AG04449 (cell line): ENCODE data around the gene CNN2.

ENCODE experiments used
- CTCF ChIA-PET: fragments of 350-600 bp; formaldehyde crosslinking; extraction: SDS; loops from one replicate; lab custom pipeline; 2021; ENCODE audit warnings: antibody characterized with exemption; lab: Yijun Ruan, JAX
- POLR2A ChIA-PET: fragments of 400-600, 350-600 bp; formaldehyde crosslinking; extraction: SDS; loops from one replicate; lab custom pipeline; 2020; ENCODE audit warnings: antibody characterized with exemption, inconsistent platforms; lab: Yijun Ruan, JAX
- DNase-seq: peaks from one replicate; pipeline ENCODE4 v3.0.0-alpha.2; 2010; ENCODE audit warnings: low read depth, low spot score
- H3K4me3 ChIP-seq: 2 replicates; pipeline ENCODE4 v1.5.1; 2011; ENCODE audit warnings: low read depth, mild to moderate bottlenecking, control low read depth, low read length
- TF ChIP-seq, protein P1 (sequence below): IDR thresholded peaks from one replicate; pipeline ENCODE4 v1.5.1; 2011; ENCODE audit warnings: mild to moderate bottlenecking, moderate library complexity, low read length, control low read depth, inconsistent platforms; ENCODE audit not compliant: insufficient read depth; ENCODE audit errors: missing control alignments

Gene CNN2

DNA sequence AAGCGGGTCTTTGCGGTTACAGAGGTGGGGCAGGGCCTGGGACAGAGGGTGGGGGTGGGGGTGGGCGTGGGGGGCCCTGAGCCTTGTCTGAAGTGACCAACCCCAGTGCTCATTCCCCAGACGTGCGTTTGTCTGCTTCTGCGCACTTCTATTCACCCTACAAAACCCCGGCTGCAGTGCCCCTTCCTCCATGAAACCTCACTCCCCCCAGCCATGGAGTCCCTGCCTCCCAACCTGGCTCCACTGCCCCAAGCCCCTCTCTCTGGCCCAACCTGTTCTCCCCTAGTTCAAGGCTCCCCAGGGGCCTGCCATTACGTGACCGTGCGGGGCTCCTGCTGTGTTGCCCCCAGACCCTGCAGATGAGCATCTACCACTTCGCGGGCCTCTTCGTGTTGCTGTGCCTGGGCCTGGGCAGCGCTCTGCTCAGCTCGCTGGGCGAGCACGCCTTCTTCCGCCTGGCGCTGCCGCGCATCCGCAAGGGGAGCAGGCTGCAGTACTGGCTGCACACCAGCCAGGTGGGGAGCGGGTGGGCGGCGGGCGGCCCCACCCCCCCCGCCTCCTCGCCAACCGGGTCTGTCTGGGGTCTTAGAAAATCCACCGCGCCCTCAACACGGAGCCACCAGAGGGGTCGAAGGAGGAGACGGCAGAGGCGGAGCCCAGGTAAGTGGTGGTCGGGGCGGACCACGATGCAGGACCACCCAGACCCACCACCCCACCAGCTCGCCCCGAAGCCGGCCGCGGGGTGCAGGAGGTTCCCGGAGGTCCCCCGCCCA, 18.0 kb upstream of the CNN2 start:
- no peak overlapping the region for H3K4me3 ChIP-seq
- POLR2A ChIA-PET: no interaction called here
- CTCF ChIA-PET: interaction anchor here (1.2 kb wide), 1 partner anchor 84 kb away, joined by 5 read pairs; no protein-coding TSS in a partner anchor
- DNase-seq: no peak
- TF ChIP-seq, protein P1, sequence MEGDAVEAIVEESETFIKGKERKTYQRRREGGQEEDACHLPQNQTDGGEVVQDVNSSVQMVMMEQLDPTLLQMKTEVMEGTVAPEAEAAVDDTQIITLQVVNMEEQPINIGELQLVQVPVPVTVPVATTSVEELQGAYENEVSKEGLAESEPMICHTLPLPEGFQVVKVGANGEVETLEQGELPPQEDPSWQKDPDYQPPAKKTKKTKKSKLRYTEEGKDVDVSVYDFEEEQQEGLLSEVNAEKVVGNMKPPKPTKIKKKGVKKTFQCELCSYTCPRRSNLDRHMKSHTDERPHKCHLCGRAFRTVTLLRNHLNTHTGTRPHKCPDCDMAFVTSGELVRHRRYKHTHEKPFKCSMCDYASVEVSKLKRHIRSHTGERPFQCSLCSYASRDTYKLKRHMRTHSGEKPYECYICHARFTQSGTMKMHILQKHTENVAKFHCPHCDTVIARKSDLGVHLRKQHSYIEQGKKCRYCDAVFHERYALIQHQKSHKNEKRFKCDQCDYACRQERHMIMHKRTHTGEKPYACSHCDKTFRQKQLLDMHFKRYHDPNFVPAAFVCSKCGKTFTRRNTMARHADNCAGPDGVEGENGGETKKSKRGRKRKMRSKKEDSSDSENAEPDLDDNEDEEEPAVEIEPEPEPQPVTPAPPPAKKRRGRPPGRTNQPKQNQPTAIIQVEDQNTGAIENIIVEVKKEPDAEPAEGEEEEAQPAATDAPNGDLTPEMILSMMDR: no peak

DNA sequence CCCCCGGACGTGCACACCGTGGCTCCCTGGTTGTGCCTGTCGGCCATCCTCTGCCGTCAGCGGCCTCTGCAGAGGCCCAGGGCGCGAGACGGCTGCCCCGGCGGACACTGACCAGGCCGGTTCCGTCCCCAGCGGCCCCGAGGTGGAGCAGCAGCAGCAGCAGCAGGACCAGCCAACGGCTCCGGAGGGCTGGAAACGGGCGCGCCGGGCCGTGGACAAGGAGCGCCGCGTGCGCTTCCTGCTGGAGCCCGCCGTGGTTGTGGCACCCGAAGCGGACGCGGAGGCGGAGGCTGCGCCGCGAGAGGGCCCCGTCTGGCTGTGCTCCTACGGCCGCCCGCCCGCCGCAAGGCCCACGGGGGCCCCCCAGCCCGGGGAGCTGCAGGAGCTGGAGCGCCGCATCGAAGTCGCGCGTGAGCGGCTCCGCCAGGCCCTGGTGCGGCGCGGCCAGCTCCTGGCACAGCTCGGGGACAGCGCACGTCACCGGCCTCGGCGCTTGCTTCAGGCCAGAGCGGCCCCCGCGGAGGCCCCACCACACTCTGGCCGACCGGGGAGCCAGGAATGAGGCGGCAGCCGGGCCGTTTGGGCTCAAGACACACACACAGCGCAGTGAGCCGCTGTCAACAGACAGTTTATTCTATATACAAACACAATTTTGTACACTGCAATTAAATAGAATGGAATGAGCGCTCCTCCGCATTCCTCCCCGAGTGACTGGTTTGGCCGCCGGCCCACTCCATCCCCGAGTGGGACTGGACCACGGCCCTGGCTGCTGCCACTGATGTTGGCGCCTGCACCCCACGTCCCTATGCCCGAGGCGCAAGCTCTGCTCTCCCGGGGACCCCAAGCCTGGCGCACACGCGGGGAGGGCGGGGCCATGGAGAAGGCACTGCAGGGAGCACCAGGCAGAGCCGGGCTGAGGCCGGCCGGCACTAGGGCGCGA, 17.1 kb upstream of the CNN2 start:
- H3K4me3 ChIP-seq: no peak overlapping the region
- ChIA-PET CTCF (interaction anchor here (1.5 kb wide), 1 partner anchor 11 kb away, joined by 3 read pairs; no protein-coding TSS in a partner anchor), POLR2A (interaction anchor here (0.8 to 1.2 kb wide), 2 partner anchors 12 to 254 kb away, joined by 3 to 4 read pairs; partner anchors contain the start of genes RNU6-2 and TMEM259)
- TF ChIP-seq, protein P1: no peak
- no peak for DNase-seq

DNA sequence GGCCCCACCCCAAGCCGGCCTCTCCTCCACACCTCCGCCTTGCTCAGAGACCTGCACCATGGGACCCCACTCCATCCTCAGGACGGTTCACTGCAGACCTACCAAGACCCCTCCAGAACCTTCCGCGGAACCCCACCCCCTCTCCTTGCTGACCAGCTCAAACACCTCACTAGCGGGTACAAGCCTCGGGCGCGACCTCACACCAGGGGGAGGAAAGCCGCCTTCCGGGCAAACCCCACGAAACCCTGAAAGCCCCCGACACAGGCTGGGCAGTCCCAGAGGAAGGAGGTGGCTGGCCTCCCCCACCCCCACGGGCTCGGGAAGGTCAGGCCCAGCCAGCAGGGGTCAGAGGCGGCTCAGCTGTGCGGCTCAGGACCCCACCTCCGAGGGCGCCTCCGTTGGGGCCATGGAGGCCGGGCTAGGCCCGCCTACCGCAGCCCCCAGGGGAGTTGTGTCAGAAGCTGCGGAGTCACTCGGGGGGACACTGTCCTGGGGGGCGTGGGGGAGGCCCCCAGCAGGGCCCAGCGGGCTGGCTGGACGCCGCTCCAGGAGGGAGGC, 16.3 kb upstream of the CNN2 start:
- H3K4me3 ChIP-seq: no peak overlapping the region
- ChIA-PET CTCF (interaction anchor here (1.5 kb wide), 1 partner anchor 10 kb away, joined by 3 read pairs; no protein-coding TSS in a partner anchor), POLR2A (interaction anchor here (0.8 to 1.2 kb wide), 2 partner anchors 11 to 254 kb away, joined by 3 to 4 read pairs; partner anchors contain the start of genes RNU6-2 and TMEM259)
- DNase-seq: no peak
- TF ChIP-seq, protein P1: no peak

DNA sequence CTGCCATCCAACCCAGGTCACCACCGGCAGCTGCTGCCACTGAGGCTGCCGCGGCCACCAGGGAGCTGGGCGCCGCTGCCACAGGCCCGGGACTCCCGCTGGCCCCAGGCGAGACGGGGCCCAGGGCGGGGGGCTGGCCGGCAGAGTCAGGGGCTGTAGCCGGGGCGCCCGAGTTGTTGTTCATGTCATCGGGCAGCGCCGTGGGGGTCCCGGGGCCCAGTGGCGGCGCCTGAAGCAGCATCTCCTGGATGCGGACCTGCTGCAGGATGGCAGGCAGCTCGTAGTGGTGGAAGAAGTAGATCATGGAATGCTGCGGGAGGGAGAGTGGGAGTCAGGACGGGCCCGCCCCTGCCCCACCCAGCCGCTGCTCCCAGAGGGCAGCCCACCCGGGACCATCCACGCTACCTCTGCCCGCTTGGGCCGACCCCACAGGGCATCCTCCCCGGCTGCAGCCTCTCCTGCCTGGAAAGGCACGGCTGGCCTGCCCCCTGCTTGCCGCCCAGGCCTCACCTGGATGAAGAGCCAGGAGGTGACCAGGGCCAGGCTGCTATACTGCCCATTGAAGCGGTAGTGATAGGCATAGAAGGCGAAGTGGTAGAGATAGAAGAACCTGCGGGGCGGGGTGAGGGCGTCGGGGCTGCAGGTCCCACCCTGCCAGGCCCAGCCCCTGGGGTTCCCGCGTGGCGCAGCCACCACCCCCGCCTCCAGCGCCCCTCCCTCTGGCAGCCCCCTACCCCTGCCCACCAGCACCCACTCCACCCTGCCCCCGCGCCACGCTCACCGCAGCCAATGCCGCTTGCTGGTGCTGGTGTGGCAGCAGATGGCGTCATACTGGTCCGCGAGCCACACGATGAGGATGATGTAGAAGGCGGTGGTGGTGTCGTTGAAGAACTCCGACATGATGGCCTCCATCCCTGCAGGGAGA, 15.6 kb upstream of the CNN2 start:
- no peak for DNase-seq
- no peak overlapping the region for H3K4me3 ChIP-seq
- TF ChIP-seq, protein P1: no peak
- ChIA-PET POLR2A (interaction anchor here (1.2 kb wide), 1 partner anchor 10 kb away, joined by 4 read pairs; the partner anchor contains the start of genes RNU6-2 and TMEM259), CTCF (interaction anchor here (1.5 kb wide), 1 partner anchor 9 kb away, joined by 3 read pairs; no protein-coding TSS in a partner anchor)

DNA sequence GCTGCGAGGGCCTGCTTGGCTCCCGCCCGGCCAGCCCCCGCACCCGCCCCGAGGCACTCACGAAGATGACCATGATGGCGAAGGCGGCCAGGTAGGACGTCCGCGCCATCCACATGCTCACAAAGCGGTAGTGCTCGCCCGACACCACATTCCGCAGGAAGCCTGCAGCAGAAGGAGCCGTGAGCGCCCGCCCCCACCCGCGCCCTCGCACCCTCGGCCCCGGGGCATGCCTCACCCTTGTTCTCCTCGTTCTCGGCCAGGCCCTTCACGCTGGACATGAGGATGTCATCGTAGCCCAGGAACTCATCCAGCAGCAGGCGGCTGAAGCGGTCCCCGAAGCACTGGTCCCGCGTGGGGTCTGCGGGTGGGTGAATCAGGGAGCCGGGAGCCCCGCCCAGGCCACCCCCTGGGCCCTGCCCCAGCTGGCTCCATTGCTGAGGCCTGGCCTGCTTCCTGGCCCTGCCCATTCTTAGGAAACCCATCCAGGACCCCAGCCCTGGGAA, 14.5 kb upstream of the CNN2 start:
- DNase-seq: no peak
- no peak overlapping the region for H3K4me3 ChIP-seq
- POLR2A ChIA-PET: no interaction called here
- CTCF ChIA-PET: no interaction called here
- TF ChIP-seq, protein P1: no peak
